Measurements from ENCODE around the gene DNAJB11.

GRCh38 chr3:186617036-186617946 lies 46.8 kb downstream of the DNAJB11 start:
- TF ChIP-seq POLR2A (IDR thresholded peaks at IDR 0.05; ENCODE audit: low read depth, low read length) (no peak), POLR2AphosphoS5 (IDR thresholded peaks at IDR 0.05; ENCODE audit: low read depth, low read length) (no peak), TAF1 (IDR thresholded peaks at IDR 0.05; ENCODE audit: low read depth, low read length) (no peak)
